ENCODE results near the gene CLEC19A. TPM values are rescaled to one million over a fixed set of nuclear protein-coding genes. Genes with fewer than 3 reads are reported as not detected.

The CLEC19A gene
- total RNA-seq, 1 experiment from 2014 or later, result not detected

- no peak for DNase-seq (ENCODE audit: low spot score)
Measured at GRCh38 chr16:19323596-19323995, 38.1 kb downstream of the CLEC19A start.

DNA sequence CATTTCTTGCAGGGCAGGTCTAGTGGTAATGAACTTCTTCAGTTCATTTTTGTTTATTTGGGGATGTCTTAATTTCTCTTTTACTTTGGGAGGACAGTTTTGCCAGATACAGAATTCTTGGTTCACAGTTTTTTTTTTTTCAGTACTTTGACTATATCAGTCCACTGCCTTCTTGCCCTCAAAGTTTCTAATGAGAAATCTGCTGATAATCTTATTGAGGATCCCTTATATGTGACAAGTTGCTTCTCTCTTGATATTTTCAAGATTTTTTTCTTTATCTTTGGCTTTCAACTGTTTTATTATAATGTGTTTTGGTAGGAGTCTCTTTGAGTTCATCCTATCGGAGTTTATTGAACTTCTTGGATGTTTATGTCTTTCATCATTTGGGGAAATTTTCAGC lies 42.8 kb downstream of the CLEC19A start:
- DNase-seq (ENCODE audit: low spot score), result no peak

DNA sequence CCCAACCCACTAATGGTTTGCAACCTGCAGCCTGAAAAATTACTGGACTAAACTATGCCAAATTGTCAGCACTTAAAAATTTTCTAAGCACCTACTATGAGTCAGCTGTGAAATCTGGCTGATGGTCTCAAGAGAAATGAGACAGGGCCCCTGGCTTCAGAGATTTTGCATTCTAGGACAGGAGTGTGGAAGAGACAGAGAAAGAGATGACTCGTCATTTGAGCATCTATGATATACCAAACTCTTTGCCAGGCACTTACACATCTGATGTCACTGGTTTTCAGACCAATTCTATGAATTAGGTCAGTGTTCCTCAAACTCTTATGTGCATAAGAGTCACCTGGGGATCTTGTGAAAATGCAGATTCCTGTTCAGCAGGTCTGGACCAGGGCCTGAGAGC lies 44.4 kb downstream of the CLEC19A start:
- no peak for DNase-seq (ENCODE audit: low spot score)

- DNase-seq (ENCODE audit: low spot score), result no peak
Measured at GRCh38 chr16:19330841-19331397, 45.4 kb downstream of the CLEC19A start.

DNA sequence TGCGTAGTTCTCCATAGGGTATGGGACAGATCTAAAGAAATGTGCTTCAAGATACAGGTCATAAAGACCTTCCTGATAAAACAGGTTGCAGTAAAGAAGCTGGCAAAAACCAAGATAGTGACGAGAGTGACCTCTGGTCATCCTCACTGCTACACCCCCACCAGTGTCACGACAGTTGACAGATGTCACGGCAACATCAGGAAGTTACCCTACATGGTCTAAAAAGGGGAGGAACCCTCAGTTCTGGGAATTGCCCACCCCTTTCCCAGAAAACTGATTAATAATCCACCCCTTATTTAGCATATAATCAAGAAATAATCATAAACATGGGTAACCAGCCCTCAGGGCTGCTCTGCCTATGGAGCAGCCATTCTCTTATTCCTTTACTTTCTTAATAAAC lies 46.3 kb downstream of the CLEC19A start:
- no peak for DNase-seq (ENCODE audit: low spot score)

DNA sequence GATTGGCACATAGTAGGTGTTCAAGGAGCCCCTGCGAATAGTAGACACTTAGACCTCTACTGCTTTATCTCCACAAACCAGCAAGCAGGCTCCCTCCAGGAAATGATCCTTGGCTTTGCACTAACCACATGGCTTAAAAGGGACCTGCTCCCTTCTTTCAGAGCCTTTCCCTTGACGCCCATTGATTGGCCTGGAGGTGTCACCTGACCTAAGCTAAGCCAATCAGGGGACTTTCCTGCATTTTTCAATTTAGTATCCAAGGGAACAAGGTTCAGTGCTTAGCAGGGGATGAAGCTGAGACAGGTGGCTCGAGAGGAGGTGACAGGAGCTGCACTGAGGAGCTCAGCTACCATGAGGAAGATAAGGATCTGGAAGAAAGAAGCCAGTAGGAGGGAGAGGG lies 52.8 kb downstream of the CLEC19A start:
- no peak for DNase-seq (ENCODE audit: low spot score)

GRCh38 chr16:19344224-19344801 lies 58.8 kb downstream of the CLEC19A start:
- DNase-seq (ENCODE audit: low spot score), result no peak

DNA sequence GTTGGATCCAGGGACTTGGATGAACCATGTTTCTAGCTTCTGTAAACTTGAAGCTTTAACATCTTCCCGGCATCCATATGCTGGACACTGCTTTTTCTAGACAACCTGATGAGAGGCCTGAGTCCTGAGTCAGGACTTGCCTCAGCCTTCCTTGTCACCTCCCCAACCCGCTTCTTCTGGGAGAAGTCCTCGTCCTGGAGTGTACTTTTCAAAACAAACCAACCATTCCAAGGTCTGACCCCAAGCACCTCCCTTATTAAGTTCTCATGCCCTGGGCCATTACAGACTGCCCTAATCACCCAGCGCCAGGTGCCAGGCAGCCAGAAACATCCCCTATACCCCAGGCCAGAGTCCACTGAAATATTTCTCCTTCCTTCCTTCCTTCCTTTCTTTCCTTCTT lies 59.4 kb downstream of the CLEC19A start:
- DNase-seq (ENCODE audit: low spot score), result no peak

DNA sequence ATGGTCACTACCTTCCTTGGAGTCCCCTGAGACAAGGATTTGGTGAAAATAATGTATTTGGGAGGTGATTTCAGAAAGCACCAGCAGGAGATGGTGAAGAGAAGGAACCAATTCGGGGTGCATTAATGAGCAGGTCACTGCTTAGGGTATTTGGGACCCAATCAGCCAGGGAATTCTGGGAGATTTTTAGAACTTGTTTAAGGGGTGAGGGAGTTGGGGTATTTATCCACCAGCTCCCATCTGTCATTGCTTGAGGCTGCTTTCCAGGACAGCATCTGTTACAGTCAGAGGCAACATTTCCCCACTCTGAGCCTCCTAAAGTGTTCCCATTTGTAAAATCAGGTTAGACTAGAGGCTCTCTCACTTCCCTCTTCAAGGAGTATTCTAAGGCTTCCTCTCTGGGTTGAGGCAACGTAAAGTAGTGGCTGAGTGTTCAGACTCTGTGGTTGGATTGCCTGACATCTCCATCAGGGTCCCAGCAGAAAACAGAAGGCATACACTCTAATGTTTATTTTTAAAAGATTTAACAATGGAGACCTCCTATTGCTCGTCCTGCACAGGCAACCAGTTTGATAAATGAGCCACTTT lies 60.9 kb downstream of the CLEC19A start:
- DNase-seq (ENCODE audit: low spot score), result no peak

- DNase-seq (ENCODE audit: low spot score), result no peak
Measured at GRCh38 chr16:19348125-19348524, 62.6 kb downstream of the CLEC19A start.

DNA sequence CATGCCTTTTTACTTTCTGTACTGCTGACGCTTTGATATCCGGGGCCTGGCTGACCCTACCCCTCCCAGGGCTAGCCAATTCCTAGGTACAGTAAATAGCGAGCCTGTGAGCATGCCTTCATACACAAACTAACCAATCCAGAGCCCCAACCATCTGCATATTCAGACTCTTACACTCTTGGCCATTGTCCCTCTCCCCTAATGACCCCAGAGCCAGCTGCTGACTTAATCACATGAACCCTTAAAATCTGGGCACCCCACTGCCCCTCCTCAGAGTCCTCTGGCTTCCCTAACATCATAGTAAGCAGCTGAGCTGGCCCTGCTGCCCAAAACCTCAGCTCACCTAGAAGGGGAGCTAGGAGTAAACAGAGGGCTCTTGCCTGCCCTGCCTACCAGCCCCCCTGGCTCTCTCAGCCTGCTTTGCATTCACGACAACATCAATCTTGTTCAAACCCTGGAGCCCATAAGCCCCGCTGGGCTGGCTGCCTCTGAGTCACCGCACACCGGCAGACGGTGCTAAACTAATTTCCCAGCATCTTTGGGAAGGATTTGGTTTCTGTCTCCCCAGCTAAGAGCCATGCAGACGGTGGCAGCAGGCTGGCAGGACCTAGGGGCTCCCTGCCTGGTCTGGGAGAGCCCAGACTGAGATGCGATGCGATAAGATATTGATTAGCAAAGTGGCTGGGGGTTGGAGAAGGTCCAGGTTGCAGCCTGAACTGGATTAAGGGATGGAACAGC lies 63.2 kb downstream of the CLEC19A start:
- DNase-seq (ENCODE audit: low spot score), result no peak

DNA sequence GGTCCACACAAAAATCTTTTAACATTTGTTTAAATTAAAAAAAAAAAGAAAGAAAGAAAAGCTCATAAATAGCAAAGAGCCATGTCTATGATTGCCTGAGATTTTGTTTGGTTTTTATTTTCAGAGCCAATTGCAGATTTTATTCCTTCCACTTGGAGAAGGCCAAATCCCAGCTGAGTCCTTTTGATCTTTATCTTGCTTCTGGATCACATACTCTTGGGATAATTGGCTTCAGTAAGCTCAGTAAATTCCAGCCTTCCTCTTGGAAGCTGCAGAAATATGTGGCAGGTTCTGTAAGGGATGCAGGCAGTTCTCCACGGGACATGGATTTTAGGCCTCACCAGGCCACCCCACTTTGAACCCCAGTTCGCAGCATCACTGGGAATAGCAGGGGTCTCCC lies 68.8 kb downstream of the CLEC19A start:
- no peak for DNase-seq (ENCODE audit: low spot score)

DNA sequence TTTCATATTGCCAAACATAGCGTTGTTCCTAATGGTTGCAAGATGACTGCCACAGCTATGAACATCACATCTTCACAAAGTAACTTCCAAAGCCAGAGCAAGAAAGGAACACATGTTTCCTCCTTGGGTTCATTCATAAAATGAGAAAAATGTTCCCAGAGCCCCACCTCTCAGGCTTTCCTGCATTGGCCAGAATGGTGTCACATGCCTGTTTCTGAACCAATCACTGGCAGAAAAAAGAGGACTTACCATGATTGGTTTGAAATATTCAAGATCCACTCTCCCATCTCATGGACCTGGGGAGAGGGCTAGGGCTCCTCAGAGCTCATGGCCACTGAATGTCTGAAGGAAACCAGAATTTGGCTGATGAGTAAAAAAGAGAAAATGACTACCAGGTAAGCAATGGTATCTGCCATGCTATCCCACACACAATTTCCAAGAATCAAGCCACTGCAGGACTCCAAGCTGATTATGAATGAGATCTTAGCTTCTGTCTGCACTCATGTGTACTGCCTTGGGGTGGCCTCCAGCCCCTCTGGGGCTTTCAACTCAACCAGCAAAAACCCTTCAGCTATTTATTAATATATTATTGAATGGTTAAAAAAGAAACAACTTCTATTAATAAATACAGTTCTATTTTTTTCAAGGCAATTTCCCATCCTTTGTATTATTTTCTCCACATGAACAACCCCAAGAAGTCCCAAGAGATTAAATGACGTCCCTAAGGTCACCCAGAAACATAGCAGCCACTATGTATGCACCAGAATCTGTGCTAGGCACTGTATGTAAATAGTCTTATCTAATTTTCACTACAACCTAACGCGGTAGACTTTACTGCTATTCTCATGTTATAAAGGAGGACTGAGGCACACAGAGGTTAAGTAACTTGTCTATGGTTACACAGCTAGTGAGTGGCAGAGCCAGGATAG lies 70.8 kb downstream of the CLEC19A start:
- no peak for DNase-seq (ENCODE audit: low spot score)

DNA sequence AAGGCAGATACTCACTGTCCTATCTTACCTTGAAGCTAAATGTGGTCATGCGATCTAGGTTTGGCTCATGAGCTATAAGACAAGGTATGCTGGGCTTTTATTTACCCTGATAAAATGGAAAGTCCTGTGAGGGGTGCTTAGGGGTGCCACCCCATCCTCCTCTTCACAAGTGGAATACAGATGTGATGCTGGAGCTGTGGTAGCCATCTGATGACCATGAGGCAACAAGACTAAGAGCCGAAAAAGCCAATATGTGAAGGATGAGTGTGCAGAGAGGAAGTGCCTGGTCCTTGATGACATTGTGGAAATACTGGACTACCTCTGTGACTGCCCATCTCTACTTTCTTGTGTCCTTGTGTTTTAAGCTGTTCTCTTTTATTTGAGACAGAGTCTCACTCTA lies 74.0 kb downstream of the CLEC19A start:
- DNase-seq (ENCODE audit: low spot score), result no peak

Other genes starting within 250 kb of the CLEC19A start
- 34.5 and 36.6 TPM in 2 replicates for gene COQ7, start 218.1 kb upstream of the CLEC19A start, total RNA-seq (2014; rRNA removed; shearing (Covaris generic))
- 17.7 and 19.5 TPM in 2 replicates for gene ITPRIPL2, start 171.8 kb upstream of the CLEC19A start, total RNA-seq (2014; rRNA removed; shearing (Covaris generic))
- gene SYT17, start 117.5 kb upstream of the CLEC19A start, total RNA-seq (2014; rRNA removed; shearing (Covaris generic)), result 0.38 and 0.57 TPM in 2 replicates
- gene TMC5, start 132.2 kb downstream of the CLEC19A start, total RNA-seq (2014; rRNA removed; shearing (Covaris generic)), result 24.2 and 24.9 TPM in 2 replicates
- gene GDE1, start 236.4 kb downstream of the CLEC19A start, total RNA-seq (2014; rRNA removed; shearing (Covaris generic)), result 64.4 and 67.2 TPM in 2 replicates
- 3.4 and 4.8 TPM in 2 replicates for gene CCP110, start 238.2 kb downstream of the CLEC19A start, total RNA-seq (2014; rRNA removed; shearing (Covaris generic))